ENCODE data around the gene KIAA1755.

KIAA1755 gene

GRCh38 chr20:38162878-38163875 is 97.4 kb downstream of the KIAA1755 start:
- no peak for DNase-seq

- DNase-seq, result no peak
Observed at GRCh38 chr20:38162149-38162548, 98.4 kb downstream of the KIAA1755 start.

GRCh38 chr20:38161412-38161774 is 99.1 kb downstream of the KIAA1755 start:
- DNase-seq, result no peak
